ENCODE data around the gene LTK.

Gene LTK

DNA sequence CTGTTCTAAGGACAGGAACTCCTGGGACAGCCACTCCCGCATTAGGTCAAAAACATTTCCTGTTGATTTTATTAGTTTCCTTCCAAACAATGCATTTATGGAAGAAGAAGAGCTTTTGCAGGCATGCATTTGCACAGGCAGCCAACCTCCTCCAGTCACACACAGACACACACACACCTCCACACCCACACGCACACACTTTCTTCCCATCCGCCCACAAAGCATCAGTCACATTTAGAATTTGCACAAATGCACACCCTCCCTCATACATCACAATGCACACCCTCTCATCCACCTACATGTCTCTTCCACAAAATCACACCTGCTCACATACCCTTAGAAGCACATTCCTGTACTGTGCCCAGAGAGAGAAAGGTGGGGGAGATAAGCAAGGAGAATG is 41.3 kb upstream of the LTK start:
- TF ChIP-seq, protein P1, sequence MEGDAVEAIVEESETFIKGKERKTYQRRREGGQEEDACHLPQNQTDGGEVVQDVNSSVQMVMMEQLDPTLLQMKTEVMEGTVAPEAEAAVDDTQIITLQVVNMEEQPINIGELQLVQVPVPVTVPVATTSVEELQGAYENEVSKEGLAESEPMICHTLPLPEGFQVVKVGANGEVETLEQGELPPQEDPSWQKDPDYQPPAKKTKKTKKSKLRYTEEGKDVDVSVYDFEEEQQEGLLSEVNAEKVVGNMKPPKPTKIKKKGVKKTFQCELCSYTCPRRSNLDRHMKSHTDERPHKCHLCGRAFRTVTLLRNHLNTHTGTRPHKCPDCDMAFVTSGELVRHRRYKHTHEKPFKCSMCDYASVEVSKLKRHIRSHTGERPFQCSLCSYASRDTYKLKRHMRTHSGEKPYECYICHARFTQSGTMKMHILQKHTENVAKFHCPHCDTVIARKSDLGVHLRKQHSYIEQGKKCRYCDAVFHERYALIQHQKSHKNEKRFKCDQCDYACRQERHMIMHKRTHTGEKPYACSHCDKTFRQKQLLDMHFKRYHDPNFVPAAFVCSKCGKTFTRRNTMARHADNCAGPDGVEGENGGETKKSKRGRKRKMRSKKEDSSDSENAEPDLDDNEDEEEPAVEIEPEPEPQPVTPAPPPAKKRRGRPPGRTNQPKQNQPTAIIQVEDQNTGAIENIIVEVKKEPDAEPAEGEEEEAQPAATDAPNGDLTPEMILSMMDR (IDR thresholded peaks at IDR 0.05; ENCODE audit: low read depth, low read length): no peak
- Histone ChIP-seq H3K27me3 (ENCODE audit: insufficient read depth, low read depth, severe bottlenecking) (no peaks in the 10 kb centered on the region), H3K36me3 (no peaks in the 10 kb centered on the region), H3K4me3 (ENCODE audit: low read depth, low read length) (no peak overlapping the region), H3K27ac (no peak overlapping the region), H3K9me3 (ENCODE audit: severe bottlenecking) (no peaks in the 10 kb centered on the region)
- no peak for DNase-seq

DNA sequence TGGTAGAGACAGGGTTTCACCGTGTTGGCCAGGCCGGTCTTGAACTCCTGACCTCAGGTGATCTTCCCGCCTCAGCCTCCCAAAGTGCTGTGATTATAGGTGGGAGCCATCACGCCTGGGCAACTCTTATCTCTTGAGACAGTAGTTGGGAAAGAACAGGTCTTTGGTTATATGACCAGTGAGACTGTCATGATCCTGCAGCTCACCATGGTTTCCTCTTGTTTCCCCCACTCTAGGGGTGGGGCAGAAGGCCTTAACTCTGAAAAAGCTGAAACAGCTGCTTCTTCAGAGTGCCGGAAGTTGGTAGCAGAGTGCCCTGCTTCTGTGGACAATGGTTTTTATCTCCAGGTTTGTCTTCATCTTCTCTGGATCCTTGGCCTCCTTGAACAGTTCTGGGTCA is 40.7 kb upstream of the LTK start:
- no peaks in the 10 kb centered on the region for H3K36me3 ChIP-seq
- no peak overlapping the region for H3K27ac ChIP-seq
- DNase-seq: no peak
- no peak overlapping the region for H3K4me3 ChIP-seq (ENCODE audit: low read depth, low read length)
- no peaks in the 10 kb centered on the region for H3K27me3 ChIP-seq (ENCODE audit: insufficient read depth, low read depth, severe bottlenecking)
- TF ChIP-seq, protein P1 (IDR thresholded peaks at IDR 0.05; ENCODE audit: low read depth, low read length): no peak
- H3K9me3 ChIP-seq (ENCODE audit: severe bottlenecking): no peaks in the 10 kb centered on the region

DNA sequence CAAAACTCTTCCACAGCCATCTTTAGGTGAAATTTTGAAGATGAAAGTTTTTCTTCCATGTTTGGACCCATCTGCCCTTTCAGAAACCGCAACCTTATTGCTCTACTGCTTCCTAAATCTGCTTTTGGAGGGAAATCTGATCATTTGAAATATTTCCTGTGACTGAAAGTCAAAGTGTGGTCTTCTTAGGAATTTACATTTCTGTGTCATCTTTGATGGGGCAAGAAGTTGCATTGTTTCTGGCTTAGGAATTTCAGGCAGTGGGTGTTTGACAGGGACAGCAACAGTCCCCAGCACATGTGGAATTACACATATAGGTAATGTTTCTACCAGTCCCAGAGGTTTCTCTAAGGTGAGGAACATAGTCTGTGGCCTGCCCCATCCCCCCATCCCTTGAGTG is 40.1 kb upstream of the LTK start:
- no peak for DNase-seq
- no peak overlapping the region for H3K4me3 ChIP-seq (ENCODE audit: low read depth, low read length)
- no peaks in the 10 kb centered on the region for H3K9me3 ChIP-seq (ENCODE audit: severe bottlenecking)
- H3K36me3 ChIP-seq: no peaks in the 10 kb centered on the region
- H3K27ac ChIP-seq: no peak overlapping the region
- H3K27me3 ChIP-seq (ENCODE audit: insufficient read depth, low read depth, severe bottlenecking): no peaks in the 10 kb centered on the region
- TF ChIP-seq, protein P1 (IDR thresholded peaks at IDR 0.05; ENCODE audit: low read depth, low read length): no peak

DNA sequence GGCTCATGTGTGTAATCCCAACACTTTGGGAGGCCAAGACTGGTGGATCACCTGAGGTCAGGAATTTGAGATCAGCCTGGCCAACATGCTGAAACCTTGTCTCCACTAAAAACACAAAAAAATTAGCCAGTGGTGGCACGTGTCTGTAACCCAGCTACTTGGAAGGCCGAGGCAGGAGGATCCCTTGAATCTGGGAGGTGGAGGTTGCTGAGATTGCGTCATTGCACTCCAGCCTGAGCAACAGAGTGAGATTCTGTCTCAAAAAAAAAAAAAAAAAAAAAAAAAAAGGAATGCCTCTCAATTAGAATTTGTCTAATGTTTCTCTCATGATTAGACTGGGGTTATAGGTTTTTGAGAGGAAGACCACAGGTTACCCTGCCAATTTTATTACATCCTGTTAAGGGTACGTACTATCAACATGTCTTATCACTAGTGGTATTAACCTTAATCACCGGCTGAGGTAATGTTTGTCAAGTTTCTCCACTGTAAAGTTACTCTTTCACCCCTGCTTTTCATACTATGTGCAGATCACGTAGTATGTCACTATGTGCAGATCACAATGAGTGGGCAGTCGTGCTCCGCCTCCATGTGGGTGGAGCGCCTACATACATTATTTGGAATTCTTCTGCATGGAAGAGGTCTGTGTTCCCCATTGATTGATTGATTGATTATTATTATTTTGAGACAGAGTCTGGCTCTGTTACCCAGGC is 36.6 kb upstream of the LTK start:
- Histone ChIP-seq H3K27me3 (ENCODE audit: insufficient read depth, low read depth, severe bottlenecking) (no peaks in the 10 kb centered on the region), H3K36me3 (no peaks in the 10 kb centered on the region), H3K27ac (no peak overlapping the region), H3K9me3 (ENCODE audit: severe bottlenecking) (no peaks in the 10 kb centered on the region), H3K4me3 (ENCODE audit: low read depth, low read length) (no peak overlapping the region)
- DNase-seq: no peak
- TF ChIP-seq, protein P1 (IDR thresholded peaks at IDR 0.05; ENCODE audit: low read depth, low read length): no peak

DNA sequence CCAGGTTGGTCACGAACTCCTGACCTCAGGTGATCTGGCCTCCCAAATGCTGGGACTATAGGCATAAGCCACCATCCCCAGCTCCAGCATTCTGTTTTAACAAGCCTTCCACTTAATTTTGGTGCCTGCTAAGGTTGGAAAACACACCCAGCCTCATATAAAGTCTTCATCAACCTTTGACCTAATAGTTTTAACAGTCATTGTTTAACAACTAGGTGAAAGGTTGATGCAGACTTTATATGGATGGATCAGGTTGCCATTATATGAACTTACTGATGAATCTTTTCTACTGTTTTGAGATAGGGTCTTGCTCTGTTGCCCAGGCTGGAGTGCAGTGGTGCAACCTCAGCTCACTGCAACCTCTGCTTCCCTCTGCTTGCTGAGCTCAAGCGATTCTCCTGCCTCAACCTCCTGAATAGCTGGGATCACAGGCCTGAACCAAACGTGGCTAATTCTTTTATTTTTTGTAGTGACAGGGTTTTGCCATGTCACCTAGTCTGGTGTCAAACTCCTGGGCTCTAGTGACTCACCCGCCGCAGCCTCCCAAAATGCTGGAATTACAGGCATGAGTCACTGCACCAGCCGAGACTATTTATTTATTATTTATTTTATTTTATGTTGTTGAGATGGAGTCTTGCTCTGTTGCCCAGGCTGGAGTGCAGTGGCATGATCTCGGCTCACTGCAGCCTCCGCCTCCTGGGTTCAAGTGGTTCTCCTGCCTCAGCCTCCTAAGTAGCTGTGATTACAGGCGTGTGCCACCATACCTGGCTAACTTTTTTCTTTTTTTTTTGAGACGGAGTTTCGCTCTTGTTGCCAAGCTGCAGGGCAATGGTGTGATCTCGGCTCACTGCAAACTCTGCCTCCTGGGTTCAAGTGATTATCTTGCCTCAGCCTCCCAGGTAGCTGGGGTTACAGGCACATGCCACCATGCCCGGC is 33.5 kb upstream of the LTK start:
- no peaks in the 10 kb centered on the region for H3K36me3 ChIP-seq
- no peaks in the 10 kb centered on the region for H3K27me3 ChIP-seq (ENCODE audit: insufficient read depth, low read depth, severe bottlenecking)
- DNase-seq: no peak
- no peaks in the 10 kb centered on the region for H3K9me3 ChIP-seq (ENCODE audit: severe bottlenecking)
- TF ChIP-seq, protein P1 (IDR thresholded peaks at IDR 0.05; ENCODE audit: low read depth, low read length): no peak
- no peak overlapping the region for H3K4me3 ChIP-seq (ENCODE audit: low read depth, low read length)
- H3K27ac ChIP-seq: no peak overlapping the region
